GM13976 (cell line): ENCODE measurements around the gene COA1.

Experiments used
- DNase-seq: peaks from one replicate; pipeline ENCODE4 v3.0.0; 2012; ENCODE audit warnings: low spot score
- CTCF ChIP-seq: IDR thresholded peaks from 2 replicates; pipeline ENCODE4 v1.5.1; 2012; ENCODE audit warnings: borderline replicate concordance, mild to moderate bottlenecking; ENCODE audit not compliant: insufficient read depth; ENCODE audit errors: extremely low read depth, missing control alignments, control extremely low read depth
- in situ Hi-C: fragments of 300-500 bp; cut with MboI; formaldehyde crosslinking; loops from one replicate; pipeline ENCODE4 v1.12.0; 2022; ENCODE audit warnings: low sequenced_read_pairs, mixed read lengths, inconsistent platforms; ENCODE audit not compliant: unreplicated experiment

The COA1 gene

GRCh38 chr7:43763183-43763582, 33.9 kb upstream of the COA1 start:
- in situ Hi-C loops, result no loop called here
- TF ChIP-seq CTCF, result peak; percentile 15
- DNase-seq, result no peak

GRCh38 chr7:43761938-43762692, 32.8 kb upstream of the COA1 start:
- in situ Hi-C loops, result no loop called here
- no peak for DNase-seq
- TF ChIP-seq CTCF, result no peak

- DNase-seq, result no peak
- in situ Hi-C loops, result no loop called here
- TF ChIP-seq CTCF, result no peak
These were observed 32.1 kb upstream of the COA1 start for GRCh38 chr7:43761382-43761781.

- in situ Hi-C loops, result no loop called here
- no peak for TF ChIP-seq CTCF
- DNase-seq, result no peak
These were observed 31.5 kb upstream of the COA1 start for GRCh38 chr7:43760861-43761260.

- no peak for TF ChIP-seq CTCF
- peak; percentile 71 for DNase-seq
- in situ Hi-C loops, result no loop called here
These were observed 29.7 kb upstream of the COA1 start for GRCh38 chr7:43758822-43759683.

GRCh38 chr7:43758029-43758821, 28.9 kb upstream of the COA1 start, which contains the start of gene BLVRA:
TSS of gene BLVRA (plus strand) at chr7:43758680. CDS start at chr7:43771159, 12,479 bp downstream.
- in situ Hi-C loops, result no loop called here
- peak; percentile 90 for DNase-seq
- TF ChIP-seq CTCF, result no peak
